Renal pelvis (tissue), 12 donors: Measurements from ENCODE around the gene GIMD1. TPM values are rescaled to one million over a fixed set of nuclear protein-coding genes. Genes with fewer than 3 reads are reported as not detected.
"Not testable (repeated sequence)": the region's sequence is repeated elsewhere in the genome, so short reads cannot be mapped to it uniquely, and the experiment has no call there.

Experiments
- DNase-seq: peaks from one replicate; pipeline ENCODE4 v3.0.0-alpha.2; 2013
- long read RNA-seq, 16 experiments: transcript quantifications; one replicate each; lab custom pipeline, GENCODE V29; 2026
- polyA plus RNA-seq, 3 donors: library from polyadenylated mRNA; unstranded; fragments of 120-200 nt; gene quantifications; one replicate each; pipeline ENCODE4 v1.2.1, GENCODE V29; 2013; ENCODE audit not compliant: insufficient read length in 3 of 3

GIMD1 gene
- not detected for polyA plus RNA-seq
- long read RNA-seq, donor 1 = 0 reads
- long read RNA-seq, donor 2 = 0 reads
- long read RNA-seq, donor 3 = 0 reads
- long read RNA-seq, donor 4 = 0 reads
- long read RNA-seq, donor 5 = 0 reads
- long read RNA-seq, donor 6 = 0 reads
- long read RNA-seq, donor 7 = 0 reads
- long read RNA-seq, donor 8 = 0 reads
- long read RNA-seq, donor 9 = 0 reads
- long read RNA-seq, donor 10 = 0 reads
- long read RNA-seq, donor 11 = 0 reads
- long read RNA-seq, donor 12 = 0 reads
- long read RNA-seq, donor 13 = 0 reads
- long read RNA-seq, donor 14 = 0 reads
- long read RNA-seq, donor 15 = 0 reads
- long read RNA-seq, donor 16 = 0 reads

GRCh38 chr4:106368678-106369077 lies at the start of gene GIMD1:
Gene GIMD1, minus strand, starts transcription at chr4:106368778. Its CDS starts 1,343 bp downstream, at chr4:106367435.
- no peak for DNase-seq

DNA sequence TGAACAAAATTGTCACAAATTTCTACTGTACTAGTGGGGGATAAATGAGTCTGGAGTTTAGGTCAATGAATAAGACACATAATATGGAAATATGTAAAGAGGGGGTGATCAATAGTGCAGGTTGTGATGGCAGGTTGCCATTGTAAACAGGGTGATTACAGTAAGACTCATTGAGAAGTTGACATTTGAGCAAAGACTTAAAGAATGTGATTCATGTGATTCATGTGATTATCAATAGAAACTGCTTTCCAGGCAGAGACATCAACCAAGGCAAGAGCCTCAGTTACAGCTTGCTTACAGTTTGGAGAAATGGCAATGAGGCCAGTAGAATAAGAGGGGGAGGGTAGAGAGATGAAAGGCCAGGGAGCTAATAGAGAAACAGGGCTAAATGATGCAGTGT lies 45.8 kb upstream of the GIMD1 start:
- no peak for DNase-seq

DNA sequence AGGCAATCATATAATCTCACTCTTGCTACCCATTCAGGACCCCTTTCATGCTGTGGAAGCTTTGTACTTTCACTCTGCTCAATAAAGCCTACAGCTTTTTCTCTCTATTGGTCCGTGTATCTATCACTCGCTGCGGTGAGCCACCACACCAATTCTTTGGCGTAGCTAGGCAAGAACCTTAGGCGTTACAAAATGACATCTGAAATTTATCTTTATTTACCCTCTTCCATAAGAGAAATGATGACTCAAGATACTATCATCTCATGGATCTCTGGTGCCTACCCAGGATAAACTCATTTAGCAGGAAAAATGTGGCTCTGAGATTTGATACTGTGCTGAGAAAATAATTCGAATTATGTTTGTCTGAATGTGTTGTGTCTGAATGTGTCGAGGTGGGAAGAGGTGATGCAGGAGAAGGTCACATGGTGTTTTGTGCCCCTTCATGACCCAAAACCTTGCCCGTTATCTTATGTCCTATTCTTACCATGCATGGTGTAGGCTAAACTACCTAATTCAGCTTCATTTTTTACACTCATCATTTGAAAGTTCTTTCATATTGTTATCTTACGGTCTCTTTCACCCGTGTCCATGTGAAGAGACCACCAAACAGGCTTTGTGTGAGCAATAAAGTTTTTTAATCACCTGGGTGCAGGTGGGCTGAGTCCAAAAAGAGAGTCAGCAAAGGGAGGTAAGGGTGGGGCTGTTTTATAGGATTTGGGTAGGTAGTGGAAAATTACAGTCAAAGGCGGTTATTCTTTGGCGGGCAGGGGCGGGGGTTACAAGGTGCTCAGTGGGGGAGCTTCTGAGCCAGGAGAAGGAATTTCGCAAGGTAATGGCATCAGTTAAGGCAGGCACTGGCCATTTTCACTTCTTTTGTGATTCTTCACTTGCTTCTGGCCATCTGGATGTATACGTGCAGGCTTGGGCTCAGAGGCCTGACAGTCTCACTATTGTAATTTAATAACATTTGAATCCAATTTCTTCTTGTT lies 41.6 kb upstream of the GIMD1 start:
- no peak for DNase-seq

GRCh38 chr4:106408004-106408403 lies 39.4 kb upstream of the GIMD1 start:
- not testable (repeated sequence) for DNase-seq

- no peak for DNase-seq
These were observed 32.6 kb upstream of the GIMD1 start for GRCh38 chr4:106401157-106401556.

DNA sequence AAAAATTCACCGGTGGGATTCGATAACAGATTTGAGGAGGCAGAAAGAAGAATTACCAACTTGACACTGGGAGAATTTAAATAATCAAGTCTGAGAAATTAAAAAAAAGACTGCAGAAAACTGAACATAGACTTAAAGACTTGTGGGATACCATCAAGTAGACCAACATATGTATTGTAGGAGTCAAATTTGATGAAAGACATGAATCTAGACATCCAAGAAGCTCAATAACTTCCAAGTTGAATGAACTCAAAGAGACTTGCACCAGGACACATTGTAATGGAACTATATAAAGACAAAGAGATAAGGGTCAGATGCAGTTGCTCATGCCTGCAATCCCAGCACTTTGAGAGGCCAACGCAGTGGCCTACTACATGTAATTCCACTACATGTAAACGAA lies 30.3 kb upstream of the GIMD1 start:
- not testable (repeated sequence) for DNase-seq

- DNase-seq = no peak
These were observed 27.0 kb upstream of the GIMD1 start for GRCh38 chr4:106395582-106395981.

DNA sequence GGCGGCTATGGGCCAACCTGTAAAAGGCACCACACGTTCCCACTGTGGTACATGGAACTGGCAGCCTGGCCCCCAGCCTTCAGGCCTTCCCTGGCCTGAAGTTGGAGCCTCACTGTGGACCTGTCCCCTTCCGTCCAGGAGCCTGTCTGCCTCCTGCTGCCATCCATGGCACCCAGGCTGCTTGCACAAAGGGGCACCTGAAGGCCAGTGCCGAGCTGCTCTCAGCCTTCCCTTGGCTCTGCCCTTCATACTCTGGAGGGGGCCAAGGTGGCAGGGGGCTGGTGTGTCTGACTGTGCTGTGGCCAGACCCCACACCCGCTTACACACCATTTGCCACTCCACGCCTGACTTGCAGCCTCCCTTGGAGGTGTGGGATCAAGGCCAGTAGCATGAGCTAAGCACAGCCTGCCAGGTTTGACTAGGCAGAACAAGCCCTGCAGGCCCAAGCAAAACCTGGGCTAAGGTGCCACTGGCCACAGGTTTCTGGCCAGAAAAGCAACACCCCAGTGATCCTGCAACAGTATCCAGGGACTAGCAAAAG lies 17.3 kb upstream of the GIMD1 start:
- DNase-seq = no peak

- DNase-seq = no peak
These were observed 16.3 kb upstream of the GIMD1 start for GRCh38 chr4:106384878-106385277.

DNA sequence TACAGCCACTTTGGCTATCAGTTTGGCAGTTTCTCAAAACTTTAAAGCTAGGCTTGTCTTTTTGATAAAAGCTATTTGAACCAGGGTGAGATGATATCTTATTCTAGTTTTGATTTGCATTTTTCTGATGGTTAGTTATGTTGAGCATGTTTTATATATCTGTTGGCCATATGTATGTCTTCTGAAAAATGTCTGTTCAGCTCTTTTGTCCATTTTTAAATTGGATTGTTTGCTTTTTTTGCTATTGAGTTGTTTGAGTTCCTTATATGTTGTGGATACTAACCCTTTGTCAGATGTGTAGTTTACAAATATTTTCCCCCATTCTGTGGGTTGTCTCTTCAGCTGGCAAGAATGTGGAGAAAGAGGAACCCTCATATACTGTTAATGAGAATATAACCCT lies 11.6 kb upstream of the GIMD1 start:
- DNase-seq = no peak

DNA sequence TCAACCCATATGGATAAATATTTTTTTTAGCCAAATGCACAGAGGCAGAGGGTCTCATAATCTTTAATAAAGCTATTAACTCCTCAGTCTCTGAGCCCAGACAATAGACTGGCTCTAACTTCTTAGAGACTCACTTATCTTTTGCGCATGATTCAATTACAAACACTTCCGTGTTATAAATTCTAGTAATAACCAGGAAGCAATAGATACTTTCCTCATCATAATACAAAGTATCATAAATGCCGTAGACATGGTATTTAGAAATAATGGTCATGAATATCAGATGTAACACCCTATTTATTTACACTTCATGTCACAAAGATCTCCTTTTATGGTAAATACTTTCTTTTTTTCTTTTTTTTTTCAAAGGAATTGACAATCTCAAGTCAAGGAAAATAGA lies 4.4 kb upstream of the GIMD1 start:
- no peak for DNase-seq

GRCh38 chr4:106371161-106371560 lies 2.6 kb upstream of the GIMD1 start:
- no peak for DNase-seq

- no peak for DNase-seq
These were observed 1.6 kb upstream of the GIMD1 start for GRCh38 chr4:106370214-106370613.

GRCh38 chr4:106369456-106370060 lies 980 bp upstream of the GIMD1 start:
- peak; percentile 67 for DNase-seq

DNA sequence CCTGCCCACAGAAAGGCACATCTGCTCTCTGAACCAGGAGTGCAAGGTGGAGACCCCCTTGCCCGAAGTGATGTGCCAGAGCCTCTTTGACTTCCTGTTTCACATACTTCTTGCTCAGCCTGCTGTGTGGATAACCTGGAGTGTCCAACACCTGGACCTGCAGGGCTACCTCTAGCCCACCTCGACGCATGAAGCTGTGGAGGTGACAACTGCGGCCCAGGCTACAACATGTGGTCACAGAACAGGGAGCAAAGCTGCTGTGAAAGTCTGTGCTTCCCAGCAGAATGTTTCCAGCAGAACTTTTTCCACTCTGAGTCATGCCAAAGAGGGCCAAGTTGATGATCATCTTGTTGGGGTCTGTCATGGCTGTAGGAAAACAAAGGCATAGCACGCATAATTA lies 1.5 kb downstream of the GIMD1 start:
- no peak for DNase-seq

DNA sequence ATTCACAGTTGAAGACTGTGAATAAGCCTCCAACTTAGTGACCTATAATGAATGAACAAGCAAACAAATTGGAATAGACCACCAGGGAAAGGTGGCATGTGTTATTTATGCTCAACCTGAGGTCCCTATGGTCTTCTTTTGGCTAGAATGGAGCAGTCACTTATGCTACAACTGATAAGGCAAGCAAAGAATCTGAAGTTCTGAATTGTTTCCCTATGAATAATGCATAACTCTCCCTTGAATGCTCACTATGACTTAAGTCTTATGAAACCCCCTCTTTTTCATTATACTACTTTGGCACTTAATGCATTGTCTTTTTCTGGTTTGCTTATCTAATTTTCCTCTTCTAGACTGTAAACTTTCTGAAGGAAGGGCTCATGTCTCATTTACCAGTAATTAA lies 2.6 kb downstream of the GIMD1 start:
- no peak for DNase-seq

DNA sequence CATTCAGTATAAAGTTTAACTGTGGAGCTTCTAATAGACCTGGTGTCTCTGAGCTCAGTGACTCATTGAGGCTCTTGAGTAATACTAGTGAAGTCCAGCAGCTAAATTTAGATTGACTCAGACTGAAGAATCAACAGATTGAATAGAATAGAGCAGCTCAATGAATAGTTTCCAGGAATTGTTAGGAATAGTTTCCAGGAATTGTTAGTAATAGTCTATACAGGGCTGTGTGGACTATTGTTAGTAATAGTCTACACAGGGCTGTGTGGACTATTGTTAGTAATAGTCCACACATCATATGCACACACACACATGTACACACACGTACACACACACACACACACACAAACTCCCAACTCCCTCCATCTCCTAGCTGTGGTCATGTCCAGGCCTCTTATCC lies 3.0 kb downstream of the GIMD1 start:
- no peak for DNase-seq

DNA sequence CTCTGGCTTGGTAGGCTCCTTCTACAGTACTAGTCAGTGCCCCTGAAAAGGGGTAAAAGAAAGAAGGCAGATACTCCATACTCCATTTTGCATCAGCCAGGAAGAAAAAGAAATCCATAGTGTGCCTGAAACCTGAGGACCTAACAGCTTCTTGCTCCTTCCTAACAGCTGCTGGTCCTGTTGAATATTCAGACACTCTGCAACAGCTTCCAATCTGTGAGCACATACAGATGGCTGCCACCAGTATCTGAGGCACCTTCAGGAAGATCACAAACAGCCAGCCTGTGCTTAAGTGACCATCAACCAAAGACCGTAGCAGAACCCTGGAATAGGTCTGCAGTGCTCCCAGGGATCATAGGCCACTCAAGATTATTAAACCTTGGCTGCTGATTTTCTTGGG lies 4.3 kb downstream of the GIMD1 start:
- no peak for DNase-seq

DNA sequence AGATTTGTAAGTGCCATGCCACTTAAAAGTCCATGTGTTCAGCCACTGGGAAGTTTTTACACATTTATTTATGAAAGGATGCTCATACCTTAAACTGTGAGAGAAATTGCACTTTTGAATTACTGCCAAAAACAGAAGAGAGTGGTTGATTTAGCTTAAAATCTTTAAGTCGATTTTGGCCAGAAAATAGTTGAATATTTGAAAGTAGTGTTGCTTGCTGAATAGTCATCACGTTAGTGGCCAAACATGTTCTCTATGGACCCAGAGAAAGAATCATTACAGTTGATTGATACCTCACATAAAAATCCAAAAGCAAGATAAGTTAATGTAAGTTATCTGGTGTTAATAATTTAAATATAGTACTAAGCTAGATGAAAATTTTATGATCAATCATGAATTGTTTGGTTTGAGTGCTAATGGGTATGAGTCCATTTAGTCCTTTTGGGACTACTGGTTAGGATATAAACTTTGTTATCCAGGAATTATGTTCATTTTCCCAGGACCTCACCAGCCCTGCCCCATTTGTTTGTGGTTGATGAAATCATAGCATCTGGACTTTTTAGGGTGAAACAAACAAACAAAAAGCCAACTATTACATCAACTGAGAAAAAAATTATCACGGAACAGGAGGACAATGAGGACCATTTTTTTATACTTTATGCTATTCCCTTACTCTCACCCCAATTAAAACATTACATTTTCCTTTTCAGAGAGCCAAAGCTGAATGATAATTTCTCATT lies 6.3 kb downstream of the GIMD1 start:
- DNase-seq = no peak

DNA sequence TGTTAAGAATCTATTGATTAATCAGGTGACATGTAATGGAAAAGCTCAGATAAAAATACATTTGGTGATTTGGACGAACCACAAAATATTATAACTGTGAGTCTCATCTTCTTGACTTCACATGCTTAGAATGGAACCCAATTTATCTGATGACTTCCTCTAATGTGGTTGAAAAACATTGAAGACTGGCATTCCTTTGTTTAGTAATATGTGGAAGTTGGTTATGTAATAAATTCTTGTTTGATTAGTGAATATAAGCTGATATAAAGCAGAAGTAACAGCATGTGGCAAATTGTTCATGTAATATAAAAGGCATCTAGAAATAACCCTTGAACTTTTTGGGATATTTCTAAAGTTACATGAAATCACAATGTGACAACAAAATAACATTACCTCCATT lies 9.7 kb downstream of the GIMD1 start:
- no peak for DNase-seq

DNA sequence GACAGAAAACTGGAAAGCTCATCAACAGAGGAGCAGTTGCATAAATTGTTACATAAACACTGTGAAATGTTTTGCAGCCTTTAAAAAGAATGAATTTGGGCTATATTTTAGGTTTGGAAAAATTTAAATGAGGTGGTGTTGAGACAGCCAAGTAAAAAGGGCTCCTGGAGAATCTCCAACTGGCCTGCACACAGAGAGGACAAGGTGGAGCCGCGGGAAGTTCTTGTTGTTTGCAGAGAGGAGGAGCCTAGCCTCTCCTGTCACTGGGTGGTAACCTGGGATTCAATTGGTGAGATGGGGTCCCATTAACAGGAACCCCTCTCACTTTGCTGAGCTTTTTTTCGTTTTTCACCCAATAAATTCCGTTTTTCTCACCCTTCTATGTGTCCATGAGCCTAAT lies 13.4 kb downstream of the GIMD1 start:
- DNase-seq = no peak

GRCh38 chr4:106353786-106354185 lies 14.8 kb downstream of the GIMD1 start:
- no peak for DNase-seq
